CD14-positive monocyte (primary cell): ENCODE measurements around the gene GPATCH4. TPM values are rescaled to one million over a fixed set of nuclear protein-coding genes. Genes with fewer than 3 reads are reported as not detected.

ENCODE experiments used
- DNase-seq, 3 donors: peaks; one replicate each; pipeline ENCODE4 v3.0.0-alpha.2; 2011 to 2022
- H2AFZ ChIP-seq: 2 replicates; pipeline ENCODE4 v1.6.0; 2012; ENCODE audit warnings: mild to moderate bottlenecking, low read depth, low read length, inconsistent platforms; ENCODE audit not compliant: insufficient read depth, poor library complexity, severe bottlenecking
- H3K27ac ChIP-seq, 2 donors: 1 replicate in 1 of 2; 2 replicates in 1 of 2; pipeline ENCODE4 v1.5.1; 2012 to 2013; ENCODE audit warnings: low read length in 2 of 2, control low read depth in 1 of 2, inconsistent platforms in 1 of 2, low read depth in 1 of 2, mild to moderate bottlenecking in 1 of 2
- H3K27me3 ChIP-seq, 2 donors: one replicate each; pipeline versions ENCODE4 v1.6.0 to v1.6.1; 2011 to 2013; ENCODE audit warnings: low read length in 2 of 2; ENCODE audit not compliant: control insufficient read depth in 2 of 2, insufficient read depth in 2 of 2
- H3K36me3 ChIP-seq, 2 donors: replicated peaks in 1 of 2; 1 replicate in 1 of 2; 2 replicates in 1 of 2; pipeline versions ENCODE4 v1.5.1 to v1.6.1; 2012 to 2013; ENCODE audit warnings: low read length in 2 of 2, control low read depth in 1 of 2, inconsistent platforms in 1 of 2, mild to moderate bottlenecking in 1 of 2; ENCODE audit not compliant: insufficient read depth in 2 of 2, control insufficient read depth in 1 of 2
- H3K4me1 ChIP-seq, 2 donors: 1 replicate in 1 of 2; 2 replicates in 1 of 2; pipeline versions ENCODE4 v1.5.1 to v1.6.1; 2012 to 2013; ENCODE audit warnings: low read length in 2 of 2, control low read depth in 1 of 2, inconsistent platforms in 1 of 2, mild to moderate bottlenecking in 1 of 2, moderate library complexity in 1 of 2; ENCODE audit not compliant: insufficient read depth in 2 of 2, control insufficient read depth in 1 of 2
- H3K4me2 ChIP-seq: replicated peaks from 2 replicates; pipeline ENCODE3; 2012; ENCODE audit warnings: low read length, moderate library complexity, mild to moderate bottlenecking; ENCODE audit not compliant: poor library complexity, severe bottlenecking; ENCODE audit errors: extremely low read depth
- H3K4me3 ChIP-seq, 3 experiments: fragments of 200-600 bp in 1 of 3; sonication (generic) in 1 of 3; replicated peaks in 1 of 3; 1 replicate in 2 of 3; 2 replicates in 1 of 3; pipeline ENCODE4 v1.5.1; 2011 to 2013; ENCODE audit warnings: low read length in 3 of 3, mild to moderate bottlenecking in 3 of 3, control low read depth in 2 of 3, low read depth in 2 of 3, inconsistent platforms in 1 of 3, moderate library complexity in 1 of 3
- H3K79me2 ChIP-seq: 2 replicates; pipeline ENCODE4 v1.6.0; 2012; ENCODE audit warnings: mild to moderate bottlenecking, control low read depth, inconsistent platforms, low read length, moderate library complexity; ENCODE audit not compliant: insufficient read depth
- H3K9ac ChIP-seq: 2 replicates; pipeline ENCODE4 v1.6.0; 2017; ENCODE audit warnings: low read length, mild to moderate bottlenecking; ENCODE audit not compliant: insufficient read depth, poor library complexity, severe bottlenecking
- H3K9me3 ChIP-seq, 2 donors: replicated peaks in 1 of 2; 1 replicate in 1 of 2; 2 replicates in 1 of 2; pipeline versions ENCODE4 v1.5.1 to v1.6.1; 2012 to 2013; ENCODE audit warnings: low read length in 2 of 2, control low read depth in 1 of 2; ENCODE audit not compliant: control insufficient read depth in 1 of 2, insufficient read depth in 1 of 2
- H4K20me1 ChIP-seq: 2 replicates; pipeline ENCODE4 v1.6.0; 2012; ENCODE audit warnings: mild to moderate bottlenecking, low read length, control low read depth, moderate library complexity; ENCODE audit not compliant: insufficient read depth
- H3K27ac Mint-ChIP-seq, 7 donors: one replicate each; pipeline ENCODE4 v1.8.0; 2020; ENCODE audit warnings: mild to moderate bottlenecking in 7 of 7, mixed read lengths in 7 of 7, moderate library complexity in 6 of 7, inconsistent platforms in 2 of 7
- H3K27me3 Mint-ChIP-seq, 3 donors: one replicate each; pipeline ENCODE4 v1.8.0; 2021 to 2022; ENCODE audit warnings: low read depth in 3 of 3, mild to moderate bottlenecking in 3 of 3, mixed read lengths in 3 of 3, moderate library complexity in 3 of 3, inconsistent platforms in 1 of 3
- H3K36me3 Mint-ChIP-seq, 2 donors: one replicate each; pipeline ENCODE4 v1.8.0; 2020; ENCODE audit warnings: mixed read lengths in 2 of 2, inconsistent platforms in 1 of 2, mild to moderate bottlenecking in 1 of 2
- H3K4me1 Mint-ChIP-seq: one replicate; pipeline ENCODE4 v1.8.0; 2020; ENCODE audit warnings: mild to moderate bottlenecking, mixed read lengths
- H3K4me3 Mint-ChIP-seq, 2 donors: one replicate each; pipeline ENCODE4 v1.8.0; 2020; ENCODE audit warnings: mild to moderate bottlenecking in 2 of 2, mixed read lengths in 2 of 2, moderate library complexity in 1 of 2
- H3K9me3 Mint-ChIP-seq, 7 donors: one replicate each; pipeline ENCODE4 v1.8.0; 2020 to 2022; ENCODE audit warnings: mixed read lengths in 7 of 7, mild to moderate bottlenecking in 6 of 7, moderate library complexity in 6 of 7, inconsistent platforms in 2 of 7
- WGBS: methylation state at CpG from one replicate; pipeline ENCODE4 v1.1.5; 2013; ENCODE audit warnings: missing lambda C conversion rate; ENCODE audit not compliant: insufficient coverage; 5-methylcytosine and 5-hydroxymethylcytosine counted together
- intact Hi-C, 2 donors: fragments of 100-400 bp; cut with micrococcal nuclease; formaldehyde crosslinking; loops; one replicate each; pipeline versions ENCODE4 v1.15.0 to v1.15.1; 2023
- polyA plus RNA-seq, 3 donors: library from polyadenylated mRNA; depleted of rRNA in 1 of 3; unstranded in 2 of 3; stranded (reverse) in 1 of 3; fragments of 300-500 nt in 2 of 3; fragments of >200 nt in 1 of 3; fragmentation: Illumina TruSeq in 2 of 3; gene quantifications; 1 replicate in 2 of 3; 2 replicates in 1 of 3; pipeline ENCODE4 v1.2.3, GENCODE V29; 2012 to 2021
- TF ChIP-seq, protein P1 (sequence below): fragments of 200-600 bp; IDR thresholded peaks from one replicate; pipeline ENCODE4 v1.8.0; 2022; ENCODE audit warnings: antibody characterized with exemption, mild to moderate bottlenecking

Gene GPATCH4
- polyA plus RNA-seq, 3 donors, result 2.6 to 5.3 (median 4.9) TPM

DNA sequence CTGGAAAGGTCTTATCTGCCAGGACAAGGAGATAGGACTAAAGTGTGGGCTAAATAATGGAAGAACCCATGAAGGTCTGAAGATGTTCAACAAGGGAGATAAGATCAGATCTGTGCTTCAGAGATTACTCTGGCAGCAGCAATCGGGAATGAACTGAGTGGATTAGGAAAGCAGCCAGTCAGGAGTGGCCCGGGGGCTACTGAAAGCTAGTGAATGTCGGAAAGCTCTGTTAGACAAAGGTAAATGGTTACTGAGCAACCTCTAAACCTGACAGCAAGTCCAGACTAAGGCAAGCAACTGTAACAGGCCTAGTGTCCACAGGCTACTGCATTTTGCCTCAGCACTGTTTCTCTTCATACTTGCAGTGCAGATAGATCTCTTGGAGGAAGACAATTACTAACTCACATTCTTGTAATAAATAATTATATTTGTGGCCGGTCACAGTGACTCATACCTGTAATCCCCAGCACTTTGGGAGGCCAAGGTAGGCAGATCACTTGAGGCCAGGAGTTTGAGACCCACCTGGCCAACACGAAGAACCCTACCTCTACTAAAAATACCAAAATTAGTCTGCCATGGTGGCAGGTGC, 41.4 kb downstream of the GPATCH4 start:
- no peak for DNase-seq
- no peak overlapping the region for H3K9ac ChIP-seq
- no peaks in the 10 kb centered on the region for H3K27me3 ChIP-seq
- WGBS, result 86% methylated on average over 3 of the region's 5 CpGs
- H3K4me3 ChIP-seq, result no peak overlapping the region
- H3K27ac Mint-ChIP-seq, result peak overlapping the region in 1 of 7 donors; percentile 44
- TF ChIP-seq, protein P1, sequence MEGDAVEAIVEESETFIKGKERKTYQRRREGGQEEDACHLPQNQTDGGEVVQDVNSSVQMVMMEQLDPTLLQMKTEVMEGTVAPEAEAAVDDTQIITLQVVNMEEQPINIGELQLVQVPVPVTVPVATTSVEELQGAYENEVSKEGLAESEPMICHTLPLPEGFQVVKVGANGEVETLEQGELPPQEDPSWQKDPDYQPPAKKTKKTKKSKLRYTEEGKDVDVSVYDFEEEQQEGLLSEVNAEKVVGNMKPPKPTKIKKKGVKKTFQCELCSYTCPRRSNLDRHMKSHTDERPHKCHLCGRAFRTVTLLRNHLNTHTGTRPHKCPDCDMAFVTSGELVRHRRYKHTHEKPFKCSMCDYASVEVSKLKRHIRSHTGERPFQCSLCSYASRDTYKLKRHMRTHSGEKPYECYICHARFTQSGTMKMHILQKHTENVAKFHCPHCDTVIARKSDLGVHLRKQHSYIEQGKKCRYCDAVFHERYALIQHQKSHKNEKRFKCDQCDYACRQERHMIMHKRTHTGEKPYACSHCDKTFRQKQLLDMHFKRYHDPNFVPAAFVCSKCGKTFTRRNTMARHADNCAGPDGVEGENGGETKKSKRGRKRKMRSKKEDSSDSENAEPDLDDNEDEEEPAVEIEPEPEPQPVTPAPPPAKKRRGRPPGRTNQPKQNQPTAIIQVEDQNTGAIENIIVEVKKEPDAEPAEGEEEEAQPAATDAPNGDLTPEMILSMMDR, result no peak
- peaks cover 4 to 5% of the 10 kb centered on the region in 2 donors for H3K4me1 ChIP-seq
- H3K9me3 Mint-ChIP-seq, result peaks cover 0 to 1% (median 0%) of the 10 kb centered on the region in 7 donors
- H3K4me2 ChIP-seq, result no peak overlapping the region
- peaks cover 32 to 55% of the 10 kb centered on the region in 2 donors for H3K36me3 Mint-ChIP-seq
- H3K36me3 ChIP-seq, result peaks cover 34 to 68% of the 10 kb centered on the region in 2 donors
- H3K79me2 ChIP-seq, result no peaks in the 10 kb centered on the region
- H3K27ac ChIP-seq, result no peak overlapping the region
- H3K4me3 Mint-ChIP-seq, result no peak overlapping the region
- H4K20me1 ChIP-seq, result no peaks in the 10 kb centered on the region
- H3K9me3 ChIP-seq, result no peaks in the 10 kb centered on the region
- H3K27me3 Mint-ChIP-seq, result peaks cover 0 to 3% (median 3%) of the 10 kb centered on the region in 3 donors
- peaks cover 11% of the 10 kb centered on the region for H3K4me1 Mint-ChIP-seq
- intact Hi-C loops, result loop anchor here in 1 of 2 donors (10.0 kb wide), 1 partner anchor 65 kb away; no protein-coding TSS in a partner anchor
- H2AFZ ChIP-seq, result no peak overlapping the region

DNA sequence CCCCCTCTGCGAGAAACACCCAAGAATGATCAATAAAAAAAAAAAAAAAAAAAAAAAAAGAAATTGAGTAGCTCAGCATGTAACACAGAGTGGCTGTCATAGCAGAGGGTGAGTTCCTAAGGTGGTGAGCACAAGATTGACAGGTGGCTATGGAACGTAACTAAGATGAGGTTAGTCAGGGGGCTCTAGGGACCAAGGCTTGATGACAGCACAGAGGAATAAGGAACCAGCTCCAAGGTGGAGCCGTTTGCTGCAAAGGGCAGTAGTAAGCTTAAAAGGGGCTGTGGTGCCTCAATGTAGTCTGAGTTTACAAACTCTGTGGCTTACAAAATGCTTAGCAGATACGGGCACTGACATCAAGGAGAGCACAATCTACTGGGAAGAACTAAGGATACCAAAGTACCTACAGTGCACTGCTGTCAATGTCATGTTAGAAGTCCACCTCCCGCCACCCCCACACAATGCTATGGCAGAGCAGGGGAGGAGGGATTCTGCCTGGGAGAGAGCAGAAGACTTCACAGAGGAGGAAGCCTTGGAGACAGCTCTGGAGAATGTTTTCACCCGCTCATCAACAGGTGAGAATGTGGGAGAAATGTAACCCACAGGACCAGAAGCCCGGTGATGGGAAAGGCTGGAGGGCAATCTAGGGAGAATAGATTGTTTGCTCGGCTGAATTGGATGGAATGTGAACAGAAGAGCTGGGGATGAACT, 42.0 kb downstream of the GPATCH4 start:
- Histone ChIP-seq H3K27me3 (no peaks in the 10 kb centered on the region), H3K9ac (no peak overlapping the region), H3K4me3 (no peak overlapping the region), H4K20me1 (no peaks in the 10 kb centered on the region), H3K36me3 (peaks cover 27 to 62% of the 10 kb centered on the region in 2 donors), H3K79me2 (no peaks in the 10 kb centered on the region), H3K4me2 (no peak overlapping the region), H2AFZ (no peak overlapping the region), H3K27ac (no peak overlapping the region), H3K9me3 (no peaks in the 10 kb centered on the region), H3K4me1 (peaks cover 11% of the 10 kb centered on the region in 2 donors)
- 92% methylated on average over 5 of the region's 8 CpGs for WGBS
- H3K4me1 Mint-ChIP-seq, result peaks cover 18% of the 10 kb centered on the region
- DNase-seq, result no peak
- H3K27me3 Mint-ChIP-seq, result peaks cover 0 to 3% (median 3%) of the 10 kb centered on the region in 3 donors
- intact Hi-C loops, result loop anchor here in 1 of 2 donors (10.0 kb wide), 1 partner anchor 64 kb away; no protein-coding TSS in a partner anchor
- peaks cover 0 to 1% (median 0%) of the 10 kb centered on the region in 7 donors for H3K9me3 Mint-ChIP-seq
- TF ChIP-seq, protein P1, result no peak
- H3K4me3 Mint-ChIP-seq, result no peak overlapping the region
- H3K36me3 Mint-ChIP-seq, result peaks cover 29 to 53% of the 10 kb centered on the region in 2 donors
- peak overlapping the region in 1 of 7 donors; percentile 44 for H3K27ac Mint-ChIP-seq
